NCI-H146 treated with DMSO at 0.1 percent for 48 hours (cell line): ENCODE measurements around the gene KBTBD8.

Experiments used
- DNase-seq: peaks from one replicate; lab custom pipeline; 2025; ENCODE audit not compliant: unreplicated experiment; lab: John Stamatoyannopoulos, UW

The KBTBD8 gene

DNA sequence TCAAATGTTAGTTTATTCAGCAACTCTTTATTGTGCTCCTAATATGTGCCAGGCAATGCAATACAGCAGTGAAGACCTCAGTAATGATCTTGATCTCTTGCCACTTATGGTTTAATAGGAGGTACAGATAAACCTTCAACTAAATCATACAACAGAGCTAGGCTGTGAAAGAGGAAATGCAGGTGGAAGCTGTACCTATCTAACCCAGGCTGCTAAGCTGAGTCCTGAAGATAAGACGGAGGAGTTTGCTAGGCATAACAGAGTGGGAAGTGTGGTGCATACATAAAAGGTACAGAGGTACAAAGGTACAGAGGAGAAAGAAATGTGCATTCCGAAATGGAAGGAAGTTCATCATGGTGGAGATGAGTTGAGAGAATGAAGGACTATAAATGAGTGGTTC lies 35.0 kb downstream of the KBTBD8 start:
- DNase-seq = no peak

DNA sequence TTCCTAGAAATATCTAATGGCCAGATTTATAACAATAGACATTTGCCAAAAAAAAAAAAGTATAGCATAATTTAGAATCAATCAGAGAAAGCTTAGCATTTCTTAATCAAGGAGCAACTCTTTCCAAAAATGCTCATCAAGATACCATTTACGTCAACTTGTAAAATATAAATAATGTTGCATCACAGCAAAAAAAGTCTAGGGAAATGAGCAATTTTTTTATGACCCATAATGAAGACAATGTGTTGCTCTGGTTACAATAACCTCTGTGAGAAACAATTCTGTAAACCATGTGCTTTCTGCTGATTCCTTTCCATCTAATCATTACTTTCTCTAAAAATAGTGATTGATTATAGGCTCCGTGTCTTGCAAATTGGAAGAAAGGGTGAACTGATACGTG lies 36.3 kb downstream of the KBTBD8 start:
- DNase-seq = no peak

DNA sequence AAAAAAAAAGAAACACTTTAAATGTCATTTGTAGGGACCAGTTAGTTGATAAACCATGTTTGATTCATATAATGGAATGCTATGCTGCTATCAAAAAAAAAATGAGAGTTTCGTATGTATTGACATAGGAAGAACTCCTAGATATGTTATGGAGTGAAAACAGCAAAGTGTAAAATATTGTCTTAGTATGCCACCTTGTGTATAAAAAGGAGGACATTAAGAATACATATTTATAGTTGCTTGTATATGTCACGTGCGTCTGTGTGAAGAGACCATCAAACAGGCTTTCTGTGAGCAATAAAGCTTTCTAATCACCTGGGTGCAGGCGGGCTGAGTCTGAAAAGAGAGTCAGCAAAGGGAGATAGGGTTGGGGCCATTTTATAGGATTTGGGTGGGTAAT lies 39.5 kb downstream of the KBTBD8 start:
- DNase-seq = no peak

DNA sequence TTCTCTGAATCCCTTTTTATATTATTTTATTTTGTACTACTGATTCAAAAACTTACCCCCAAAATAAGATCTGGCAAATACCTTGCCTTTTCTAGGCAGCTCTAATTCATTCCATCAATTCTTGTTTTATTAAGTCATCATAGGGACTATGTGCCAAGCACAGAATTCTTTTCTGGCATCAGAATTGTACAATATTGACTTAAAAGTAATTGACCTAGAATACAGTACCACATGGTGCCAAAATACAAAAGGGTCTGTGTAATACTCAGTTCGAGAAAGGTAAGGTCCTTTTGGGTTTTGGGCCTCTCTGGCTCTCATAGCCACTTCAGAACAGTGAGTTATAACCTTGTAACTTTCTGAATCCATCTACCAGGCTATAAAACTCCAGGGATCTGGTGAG lies 46.2 kb downstream of the KBTBD8 start:
- no peak for DNase-seq

DNA sequence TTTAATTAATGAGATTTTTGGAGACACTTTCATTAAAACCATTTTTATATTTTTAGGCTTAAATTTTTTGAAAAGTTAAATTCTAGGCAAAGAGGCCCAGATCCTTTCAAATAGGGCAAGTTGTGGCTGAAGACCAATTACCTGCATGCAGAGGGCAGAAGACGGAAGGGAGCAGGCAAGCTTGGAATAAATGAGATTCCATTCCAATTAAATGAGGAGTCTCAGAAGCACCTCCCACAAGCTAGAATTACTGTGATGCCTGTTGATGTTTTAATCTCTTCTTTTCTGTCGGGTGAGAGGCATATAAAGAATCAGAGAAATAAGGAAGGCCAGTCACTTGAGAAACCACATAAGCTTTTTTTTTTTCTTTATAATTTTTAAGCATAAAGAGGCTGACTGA lies 46.8 kb downstream of the KBTBD8 start:
- no peak for DNase-seq

DNA sequence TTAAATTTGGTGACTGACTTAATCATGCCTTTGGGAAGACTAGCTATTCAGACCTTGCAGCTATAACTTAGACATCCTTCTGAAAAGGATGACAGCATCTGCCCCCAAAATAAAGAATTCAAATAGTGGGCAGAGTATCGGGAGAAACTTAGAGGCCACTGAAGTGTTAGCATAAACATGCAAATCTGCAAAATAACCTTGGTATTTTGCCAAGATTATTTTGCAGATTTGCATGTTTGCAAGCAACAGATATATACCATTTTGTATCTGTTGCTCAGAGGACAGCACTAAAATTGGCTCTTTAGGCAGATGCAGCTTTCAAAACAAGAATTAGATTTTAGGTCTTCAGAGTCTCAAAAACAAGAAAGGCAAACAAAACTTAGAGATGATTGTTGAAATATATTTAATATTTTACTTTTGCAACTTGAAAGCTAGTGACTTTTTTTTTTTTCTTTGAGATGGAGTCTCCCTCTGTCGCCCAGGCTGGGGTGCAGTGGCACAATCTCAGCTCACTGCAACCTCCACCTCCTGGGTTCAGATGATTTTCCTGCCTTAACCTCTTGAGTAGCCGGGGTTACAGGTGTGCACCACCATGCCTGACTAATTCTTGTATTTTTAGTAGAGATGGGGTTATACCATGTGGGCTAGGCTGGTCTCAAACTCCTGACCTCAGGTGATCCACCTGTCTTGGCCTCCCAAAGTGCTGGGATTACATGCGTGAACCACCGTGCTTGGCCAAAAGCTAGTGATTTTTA lies 47.8 kb downstream of the KBTBD8 start:
- no peak for DNase-seq

DNA sequence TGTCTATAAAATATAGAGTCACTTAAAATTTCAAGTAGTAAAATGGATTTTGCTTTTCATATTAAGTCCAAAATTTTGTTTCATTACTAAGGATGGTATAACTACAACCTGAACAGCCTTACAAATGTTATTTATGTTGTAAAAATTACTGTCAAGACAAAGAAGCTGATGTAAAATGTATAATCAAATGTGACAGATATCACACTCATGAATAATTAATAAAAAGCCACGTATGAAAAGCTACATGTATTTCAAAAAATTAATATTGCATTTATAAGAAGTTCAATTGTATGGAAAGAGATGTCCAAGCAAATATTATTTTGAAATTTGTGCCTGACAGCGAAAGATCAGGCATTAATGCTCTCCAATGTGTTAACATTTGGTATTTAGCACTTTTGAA lies 48.9 kb downstream of the KBTBD8 start:
- DNase-seq = no peak

DNA sequence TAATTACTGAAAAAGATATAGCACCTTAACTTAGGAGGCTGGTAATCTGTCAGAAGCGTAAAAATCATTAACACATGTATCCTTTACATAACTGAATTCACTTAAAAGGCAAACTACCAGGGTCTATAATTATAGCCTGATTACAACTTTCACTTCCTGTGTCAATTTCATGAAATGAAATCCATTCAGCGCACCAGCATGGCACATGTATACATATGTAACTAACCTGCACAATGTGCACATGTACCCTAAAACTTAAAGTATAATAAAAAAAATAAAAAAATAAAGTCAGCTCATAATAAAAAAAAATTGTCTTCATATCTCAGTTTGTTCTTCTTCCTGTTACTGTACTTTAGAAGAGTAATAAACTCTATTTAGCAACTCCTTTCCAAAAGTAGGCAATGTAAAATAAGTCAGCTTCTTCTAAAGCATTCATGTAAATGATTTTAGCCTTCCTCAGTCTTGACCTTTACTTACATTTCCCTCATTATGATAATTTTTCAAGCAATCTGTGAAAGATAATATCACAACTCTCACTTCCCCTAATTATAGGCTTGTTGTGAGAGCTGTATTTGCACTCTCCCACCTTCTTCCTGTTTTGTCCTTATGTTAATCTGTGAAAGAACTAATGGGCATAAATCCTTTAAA lies 50.1 kb downstream of the KBTBD8 start:
- DNase-seq = peak; percentile 70

DNA sequence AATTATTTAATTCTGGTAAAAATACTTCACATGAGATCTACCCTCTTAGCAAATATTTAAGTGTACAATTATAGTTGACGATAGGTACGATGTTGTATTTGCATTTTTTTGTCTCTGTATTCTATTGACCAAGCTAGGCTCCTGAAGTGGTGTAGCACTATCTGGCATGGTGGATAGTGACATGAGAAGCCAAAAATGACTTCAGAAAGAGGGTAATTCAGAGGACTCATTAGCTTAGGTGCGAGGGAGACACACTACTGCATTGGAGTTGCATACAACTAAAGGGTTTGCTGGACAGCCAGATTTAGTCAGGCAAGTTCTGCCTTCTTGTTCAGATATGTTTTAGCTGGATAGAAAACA lies 50.6 kb downstream of the KBTBD8 start:
- peak; percentile 70 for DNase-seq

DNA sequence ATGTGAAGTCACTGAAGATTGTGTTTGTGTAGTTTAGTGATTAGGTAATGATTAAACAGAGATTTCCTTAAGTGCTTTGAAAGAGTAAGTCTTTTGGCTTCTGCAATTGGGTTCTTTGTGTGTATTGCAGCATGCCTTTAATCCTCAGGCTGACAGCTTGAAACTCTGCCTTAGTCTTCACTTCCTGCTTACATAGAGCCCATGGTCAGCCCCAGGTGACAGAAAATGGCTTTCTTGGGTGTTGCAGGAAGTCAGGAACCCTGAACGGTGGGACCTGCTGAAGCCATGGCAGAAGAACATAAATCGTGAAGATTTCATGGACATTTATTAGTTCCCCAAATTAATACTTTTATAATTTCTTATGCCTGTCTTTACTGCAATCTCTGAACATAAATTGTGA lies 61.3 kb downstream of the KBTBD8 start:
- DNase-seq = no peak
